Measurements from ENCODE around the gene DIO3.
"Not testable (repeated sequence)": the region's sequence is repeated elsewhere in the genome, so short reads cannot be mapped to it uniquely, and the experiment has no call there.

Gene DIO3

GRCh38 chr14:101564444-101564776 lies 3.1 kb downstream of the DIO3 start:
- no peak for DNase-seq (ENCODE audit: low read depth)
- TF ChIP-seq CTCF (conservative IDR thresholded peaks at IDR 0.05; ENCODE audit: low read length), result no peak
- no peak overlapping the region for H3K4me3 ChIP-seq (ENCODE audit: low read length)

GRCh38 chr14:101564819-101565698 lies 3.8 kb downstream of the DIO3 start:
- H3K4me3 ChIP-seq (ENCODE audit: low read length), result no peak overlapping the region
- no peak for DNase-seq (ENCODE audit: low read depth)
- no peak for TF ChIP-seq CTCF (conservative IDR thresholded peaks at IDR 0.05; ENCODE audit: low read length)

- no peak for DNase-seq (ENCODE audit: low read depth)
- TF ChIP-seq CTCF (conservative IDR thresholded peaks at IDR 0.05; ENCODE audit: low read length), result no peak
- H3K4me3 ChIP-seq (ENCODE audit: low read length), result no peak overlapping the region
Measured at GRCh38 chr14:101567252-101567651, 6.0 kb downstream of the DIO3 start.

- TF ChIP-seq CTCF (conservative IDR thresholded peaks at IDR 0.05; ENCODE audit: low read length), result no peak
- no peak for DNase-seq (ENCODE audit: low read depth)
- no peak overlapping the region for H3K4me3 ChIP-seq (ENCODE audit: low read length)
Measured at GRCh38 chr14:101571004-101571403, 9.7 kb downstream of the DIO3 start.

GRCh38 chr14:101572526-101572925 lies 11.2 kb downstream of the DIO3 start:
- not testable (repeated sequence) for DNase-seq (ENCODE audit: low read depth); H3K4me3 ChIP-seq (ENCODE audit: low read length)

- no peak overlapping the region for H3K4me3 ChIP-seq (ENCODE audit: low read length)
- no peak for DNase-seq (ENCODE audit: low read depth)
- no peak for TF ChIP-seq CTCF (conservative IDR thresholded peaks at IDR 0.05; ENCODE audit: low read length)
Measured at GRCh38 chr14:101573289-101573688, 12.0 kb downstream of the DIO3 start.

GRCh38 chr14:101575581-101575980 lies 14.3 kb downstream of the DIO3 start:
- DNase-seq (ENCODE audit: low read depth), result no peak
- TF ChIP-seq CTCF (conservative IDR thresholded peaks at IDR 0.05; ENCODE audit: low read length), result no peak
- no peak overlapping the region for H3K4me3 ChIP-seq (ENCODE audit: low read length)

Data from AG10803 (cell line).